Measurements from ENCODE around the gene LCN9.
"Not testable (repeated sequence)": the region's sequence is repeated elsewhere in the genome, so short reads cannot be mapped to it uniquely, and the experiment has no call there.

The LCN9 gene

GRCh38 chr9:135665795-135666189 is 2.7 kb downstream of the LCN9 start:
- Histone ChIP-seq H3K36me3 (no peaks in the 10 kb centered on the region), H3K27me3 (no peaks in the 10 kb centered on the region)
- TF ChIP-seq CTCF (IDR thresholded peaks at IDR 0.05), result no peak

GRCh38 chr9:135666534-135667462 is 3.7 kb downstream of the LCN9 start:
- TF ChIP-seq CTCF (IDR thresholded peaks at IDR 0.05), result no peak
- Histone ChIP-seq H3K9me3 (no peaks in the 10 kb centered on the region), H3K4me3 (ENCODE audit: low read depth in 1 of 2, low read length in 1 of 2) (no peak overlapping the region), H3K36me3 (no peaks in the 10 kb centered on the region), H3K27ac (no peak overlapping the region), H3K4me1 (ENCODE audit: control insufficient read depth in 1 of 2, insufficient read depth in 1 of 2, low read depth in 1 of 2, low read length in 1 of 2) (no peaks in the 10 kb centered on the region), H3K27me3 (no peaks in the 10 kb centered on the region)

More at GRCh38 chr9:135665795-135666189, 2.7 kb downstream of the LCN9 start:
- Histone ChIP-seq H3K4me3 (ENCODE audit: low read depth in 1 of 2, low read length in 1 of 2) (no peak overlapping the region), H3K9me3 (no peaks in the 10 kb centered on the region), H3K27ac (no peak overlapping the region), H3K4me1 (ENCODE audit: control insufficient read depth in 1 of 2, insufficient read depth in 1 of 2, low read depth in 1 of 2, low read length in 1 of 2) (no peaks in the 10 kb centered on the region)

GRCh38 chr9:135667463-135668001 is 4.4 kb downstream of the LCN9 start:
- no peak for TF ChIP-seq CTCF (IDR thresholded peaks at IDR 0.05)
- no peak overlapping the region for H3K4me3 ChIP-seq (ENCODE audit: low read depth in 1 of 2, low read length in 1 of 2)
- H3K36me3 ChIP-seq, result no peaks in the 10 kb centered on the region
- H3K27me3 ChIP-seq, result no peaks in the 10 kb centered on the region
- H3K9me3 ChIP-seq, result no peaks in the 10 kb centered on the region
- H3K27ac ChIP-seq, result no peak overlapping the region
- no peaks in the 10 kb centered on the region for H3K4me1 ChIP-seq (ENCODE audit: control insufficient read depth in 1 of 2, insufficient read depth in 1 of 2, low read depth in 1 of 2, low read length in 1 of 2)

- not testable (repeated sequence) for H3K27me3 ChIP-seq, H3K9me3 ChIP-seq
Observed at GRCh38 chr9:135669018-135669417, 5.9 kb downstream of the LCN9 start.

GRCh38 chr9:135669616-135670285 is 6.6 kb downstream of the LCN9 start:
- Histone ChIP-seq H3K27me3 (no peaks in the 10 kb centered on the region), H3K4me3 (ENCODE audit: low read depth in 1 of 2, low read length in 1 of 2) (no peak overlapping the region), H3K36me3 (no peaks in the 10 kb centered on the region), H3K27ac (no peak overlapping the region), H3K9me3 (no peaks in the 10 kb centered on the region), H3K4me1 (ENCODE audit: control insufficient read depth in 1 of 2, insufficient read depth in 1 of 2, low read depth in 1 of 2, low read length in 1 of 2) (no peaks in the 10 kb centered on the region)
- TF ChIP-seq CTCF (IDR thresholded peaks at IDR 0.05), result no peak

More at GRCh38 chr9:135669018-135669417, 5.9 kb downstream of the LCN9 start:
- H3K36me3 ChIP-seq; H3K27ac ChIP-seq; H3K4me3 ChIP-seq (ENCODE audit: low read depth in 1 of 2, low read length in 1 of 2); H3K4me1 ChIP-seq (ENCODE audit: control insufficient read depth in 1 of 2, insufficient read depth in 1 of 2, low read depth in 1 of 2, low read length in 1 of 2): not testable (repeated sequence)
